ENCODE measurements around the gene FNDC3B.

FNDC3B gene

GRCh38 chr3:172305974-172306373 lies 266.6 kb downstream of the FNDC3B start:
- TF ChIP-seq SIN3A (IDR thresholded peaks at IDR 0.05; ENCODE audit: borderline replicate concordance, insufficient read depth, low read length) (no peak), TAF1 (IDR thresholded peaks at IDR 0.05; ENCODE audit: borderline replicate concordance, insufficient read depth, low read length) (no peak), POLR2AphosphoS5 (IDR thresholded peaks at IDR 0.05; ENCODE audit: low read depth, low read length) (no peak), REST (IDR thresholded peaks at IDR 0.05; ENCODE audit: insufficient read depth in 1 of 2, low read depth in 2 of 2, low read length in 2 of 2) (no peak)

- TF ChIP-seq POLR2AphosphoS5 (IDR thresholded peaks at IDR 0.05; ENCODE audit: low read depth, low read length) (no peak), SIN3A (IDR thresholded peaks at IDR 0.05; ENCODE audit: borderline replicate concordance, insufficient read depth, low read length) (no peak), FOXP2 (optimal IDR thresholded peaks at IDR 0.05; ENCODE audit: borderline replicate concordance, extremely low read depth, extremely low read length, insufficient read depth) (no peak), REST (IDR thresholded peaks at IDR 0.05; ENCODE audit: insufficient read depth in 1 of 2, low read depth in 2 of 2, low read length in 2 of 2) (no peak), TAF1 (IDR thresholded peaks at IDR 0.05; ENCODE audit: borderline replicate concordance, insufficient read depth, low read length) (no peak)
These were observed 267.8 kb downstream of the FNDC3B start for GRCh38 chr3:172307141-172307560.

DNA sequence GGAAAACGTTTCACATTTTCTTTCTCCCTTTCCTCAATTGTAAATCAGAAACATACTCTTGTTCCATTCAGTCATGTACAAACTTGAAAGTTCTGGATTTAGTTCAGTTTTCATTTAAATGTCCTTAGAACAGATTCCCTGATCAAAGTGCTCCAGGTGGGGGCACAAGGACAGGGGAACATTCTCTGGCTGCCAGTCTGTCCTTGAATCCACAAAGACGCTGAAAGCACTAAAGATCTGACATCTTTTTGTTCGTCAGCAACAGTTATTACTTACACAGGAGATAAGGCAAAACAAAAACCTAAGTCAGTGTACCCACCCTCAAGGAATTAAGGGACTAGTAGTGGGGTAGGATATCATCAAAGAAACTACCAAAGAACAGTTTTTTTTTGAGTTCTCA lies 269.7 kb downstream of the FNDC3B start:
- TF ChIP-seq FOXP2 (optimal IDR thresholded peaks at IDR 0.05; ENCODE audit: borderline replicate concordance, extremely low read depth, extremely low read length, insufficient read depth) (no peak), REST (IDR thresholded peaks at IDR 0.05; ENCODE audit: insufficient read depth in 1 of 2, low read depth in 2 of 2, low read length in 2 of 2) (no peak), SIN3A (IDR thresholded peaks at IDR 0.05; ENCODE audit: borderline replicate concordance, insufficient read depth, low read length) (no peak), POLR2AphosphoS5 (IDR thresholded peaks at IDR 0.05; ENCODE audit: low read depth, low read length) (no peak), TAF1 (IDR thresholded peaks at IDR 0.05; ENCODE audit: borderline replicate concordance, insufficient read depth, low read length) (no peak)

- TF ChIP-seq POLR2AphosphoS5 (IDR thresholded peaks at IDR 0.05; ENCODE audit: low read depth, low read length), result no peak
These were observed 270.5 kb downstream of the FNDC3B start for GRCh38 chr3:172309741-172310427.

- TF ChIP-seq REST (IDR thresholded peaks at IDR 0.05; ENCODE audit: insufficient read depth in 1 of 2, low read depth in 2 of 2, low read length in 2 of 2), result no peak
- TF ChIP-seq SIN3A (IDR thresholded peaks at IDR 0.05; ENCODE audit: borderline replicate concordance, insufficient read depth, low read length), result no peak
- no peak for TF ChIP-seq TAF1 (IDR thresholded peaks at IDR 0.05; ENCODE audit: borderline replicate concordance, insufficient read depth, low read length)
- no peak for TF ChIP-seq FOXP2 (optimal IDR thresholded peaks at IDR 0.05; ENCODE audit: borderline replicate concordance, extremely low read depth, extremely low read length, insufficient read depth)
- no peak for TF ChIP-seq POLR2AphosphoS5 (IDR thresholded peaks at IDR 0.05; ENCODE audit: low read depth, low read length)
These were observed 271.0 kb downstream of the FNDC3B start for GRCh38 chr3:172310428-172310760.

Measured in PFSK-1 (cell line).